GM21825 (cell line): ENCODE data around the gene VSTM2B.

Source experiments
- ATAC-seq: cut with Tn5 transposase; IDR thresholded peaks from one replicate; pipeline ENCODE4 v1.9.1; 2021; ENCODE audit warnings: mild to moderate bottlenecking, moderate library complexity; ENCODE audit not compliant: unreplicated experiment

VSTM2B gene

DNA sequence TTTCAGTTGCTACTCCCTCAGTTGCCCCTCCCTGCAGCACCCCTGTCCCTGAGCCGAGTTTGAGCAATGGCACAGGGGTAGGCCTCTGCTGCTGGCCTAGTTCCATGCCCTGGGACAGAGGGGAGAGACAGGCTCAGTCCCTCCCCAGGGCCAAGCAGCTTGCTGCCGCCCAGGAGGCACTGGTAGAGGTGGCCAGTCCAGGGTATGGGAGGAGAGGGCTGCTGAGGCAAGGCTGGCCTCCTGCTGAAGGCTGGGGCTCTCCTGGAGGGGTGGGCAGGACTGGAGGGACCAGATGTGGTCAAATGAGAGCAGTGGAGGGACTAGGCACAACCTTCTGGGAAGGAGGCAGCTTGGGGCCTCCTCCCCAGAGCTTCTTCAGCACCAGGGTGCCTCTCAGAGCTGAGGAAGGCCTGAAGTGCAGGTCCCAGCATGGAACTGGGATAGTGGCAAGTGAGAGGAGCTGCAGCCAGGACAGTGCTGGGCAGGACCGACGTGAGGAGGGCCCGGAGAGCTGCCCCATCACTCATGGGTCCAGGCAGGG is 29.8 kb upstream of the VSTM2B start:
- ATAC-seq: no peak

DNA sequence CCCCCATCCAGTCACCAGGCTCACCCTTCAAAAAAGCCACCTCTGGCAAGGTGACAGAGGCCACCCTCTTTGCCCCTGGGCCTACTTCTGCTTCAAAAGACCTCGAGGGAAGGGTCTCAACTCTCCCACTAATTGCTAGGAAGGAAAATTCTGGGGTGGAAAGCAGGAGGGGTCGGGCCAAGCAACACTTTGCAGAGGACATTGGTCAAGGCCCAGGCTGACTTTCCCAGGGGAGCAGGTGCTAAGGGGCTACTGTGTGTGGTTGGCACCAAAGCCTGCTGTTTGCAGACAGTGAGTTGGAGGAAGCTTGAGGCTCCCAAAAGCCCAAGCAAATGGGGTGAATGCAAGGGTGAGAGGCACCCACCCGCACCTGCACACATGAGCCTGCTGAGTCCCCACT is 28.6 kb upstream of the VSTM2B start:
- ATAC-seq: no peak

- no peak for ATAC-seq
Measured at GRCh38 chr19:29497686-29498436, 27.9 kb upstream of the VSTM2B start.

DNA sequence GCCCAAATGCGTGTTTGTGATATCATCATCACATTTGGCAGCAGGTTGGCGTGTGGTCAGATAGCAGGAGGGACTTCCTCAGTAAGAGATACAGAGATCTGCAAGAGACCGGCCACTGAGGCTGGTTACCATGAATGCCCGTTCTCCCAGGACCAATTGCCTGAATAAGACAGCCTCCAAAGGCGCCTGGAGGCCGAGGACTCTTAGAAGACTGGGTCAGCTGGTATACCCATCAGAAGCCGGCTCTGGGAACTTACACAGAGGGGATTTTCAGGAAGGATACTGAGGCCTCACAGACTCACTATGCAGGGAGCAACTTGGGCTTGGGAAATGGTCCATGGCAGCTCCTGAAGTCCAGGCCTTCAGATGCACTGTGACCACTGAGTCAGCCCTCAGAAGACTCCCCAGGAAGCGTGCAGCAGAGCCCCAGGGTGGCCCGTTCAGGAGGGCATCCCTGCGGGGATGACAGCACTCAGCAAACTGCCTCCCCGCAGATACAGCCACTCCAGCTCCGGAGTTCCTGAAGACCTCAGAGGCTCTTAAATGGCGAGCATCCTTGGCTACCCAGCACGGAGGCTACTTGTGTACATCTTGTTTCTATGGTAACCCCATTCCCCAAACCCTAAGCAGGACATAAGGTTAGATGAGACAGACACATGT is 26.4 kb upstream of the VSTM2B start:
- no peak for ATAC-seq

DNA sequence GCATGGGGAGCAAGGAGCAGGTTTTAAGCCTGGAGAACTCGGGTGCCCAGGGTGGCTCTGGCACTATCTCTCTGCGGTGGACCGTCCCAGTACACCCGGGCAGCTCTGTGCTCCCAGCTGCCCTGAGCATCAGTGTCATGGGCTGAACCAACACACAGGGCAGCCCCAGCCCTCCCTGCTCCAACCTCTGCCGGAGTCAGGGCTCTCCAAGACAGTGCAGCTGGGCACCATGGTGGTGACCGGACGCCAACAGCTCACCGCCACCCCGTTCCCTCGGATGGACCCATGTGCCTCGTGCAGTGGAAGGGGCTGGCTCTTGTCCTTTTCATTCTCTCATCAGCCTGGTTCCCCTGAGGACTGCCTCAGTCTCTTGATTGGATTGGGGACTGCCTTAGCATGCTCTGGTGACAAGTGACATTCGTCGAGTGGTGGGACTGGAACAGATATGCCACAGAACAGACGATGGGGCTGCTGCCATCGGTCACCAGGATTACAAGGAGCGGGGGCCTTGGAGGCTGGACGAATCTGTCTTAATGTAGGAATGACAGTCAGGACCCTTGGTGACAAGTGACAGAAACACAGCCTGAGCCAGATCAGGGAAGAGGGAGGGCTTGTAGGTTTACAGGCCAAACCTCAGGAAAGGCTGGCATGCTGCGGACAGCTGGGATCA is 25.7 kb upstream of the VSTM2B start:
- ATAC-seq: no peak

GRCh38 chr19:29501816-29502580 is 23.8 kb upstream of the VSTM2B start:
- ATAC-seq: no peak

- ATAC-seq: no peak
Measured at GRCh38 chr19:29502581-29502850, 23.3 kb upstream of the VSTM2B start.

DNA sequence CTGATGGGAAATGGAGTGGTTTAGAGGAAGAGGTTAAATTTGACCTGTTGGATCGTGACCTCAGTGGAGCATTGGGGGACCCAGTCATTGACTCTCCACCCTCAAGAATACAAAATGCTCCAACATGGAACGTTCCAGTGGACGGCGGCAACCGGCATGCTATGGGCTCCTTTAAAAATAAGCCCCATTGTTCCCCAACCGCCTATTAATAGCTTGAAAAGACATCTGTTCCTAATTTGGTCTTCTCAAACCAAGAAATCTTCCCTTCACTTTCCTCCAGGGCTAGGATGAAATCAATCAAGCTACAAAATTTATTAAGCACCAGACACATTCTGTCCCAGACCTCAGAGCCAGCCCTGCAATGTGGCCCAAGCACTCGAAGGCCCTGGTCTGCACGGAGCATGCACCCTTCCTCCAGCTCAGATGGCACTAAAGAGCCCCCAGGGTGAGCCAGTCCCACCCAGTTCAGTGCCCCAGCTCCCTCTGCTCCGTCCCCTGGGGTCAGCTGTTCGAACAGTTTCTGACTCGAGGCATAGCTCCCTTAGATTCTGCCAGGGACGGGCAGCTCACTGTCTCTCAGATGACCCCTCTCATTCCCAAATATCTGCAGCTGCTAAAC is 22.5 kb upstream of the VSTM2B start:
- no peak for ATAC-seq

- ATAC-seq: no peak
Measured at GRCh38 chr19:29503785-29504184, 22.0 kb upstream of the VSTM2B start.

DNA sequence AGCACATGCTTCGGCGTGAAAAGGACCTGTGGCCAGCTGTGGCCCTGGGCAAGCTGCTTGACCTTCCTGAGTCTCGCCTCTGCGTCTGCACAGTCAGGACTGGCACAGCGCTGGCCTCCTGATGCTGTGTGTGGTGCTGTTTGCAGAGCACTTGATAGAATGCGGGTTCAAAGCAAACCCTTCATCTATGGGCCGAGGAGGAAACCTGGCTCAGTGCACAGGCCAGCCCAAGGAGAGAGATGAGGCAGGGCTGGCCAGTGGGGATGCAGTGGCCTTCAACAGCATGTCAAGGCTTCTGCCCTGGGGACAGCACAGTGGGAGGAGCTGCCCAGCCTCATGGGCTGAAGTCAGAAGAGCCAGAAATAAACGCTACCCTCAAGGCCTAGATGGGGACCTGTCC is 21.3 kb upstream of the VSTM2B start:
- ATAC-seq: no peak

- no peak for ATAC-seq
Measured at GRCh38 chr19:29505097-29505824, 20.5 kb upstream of the VSTM2B start.

- ATAC-seq: no peak
Measured at GRCh38 chr19:29506619-29506911, 19.2 kb upstream of the VSTM2B start.

DNA sequence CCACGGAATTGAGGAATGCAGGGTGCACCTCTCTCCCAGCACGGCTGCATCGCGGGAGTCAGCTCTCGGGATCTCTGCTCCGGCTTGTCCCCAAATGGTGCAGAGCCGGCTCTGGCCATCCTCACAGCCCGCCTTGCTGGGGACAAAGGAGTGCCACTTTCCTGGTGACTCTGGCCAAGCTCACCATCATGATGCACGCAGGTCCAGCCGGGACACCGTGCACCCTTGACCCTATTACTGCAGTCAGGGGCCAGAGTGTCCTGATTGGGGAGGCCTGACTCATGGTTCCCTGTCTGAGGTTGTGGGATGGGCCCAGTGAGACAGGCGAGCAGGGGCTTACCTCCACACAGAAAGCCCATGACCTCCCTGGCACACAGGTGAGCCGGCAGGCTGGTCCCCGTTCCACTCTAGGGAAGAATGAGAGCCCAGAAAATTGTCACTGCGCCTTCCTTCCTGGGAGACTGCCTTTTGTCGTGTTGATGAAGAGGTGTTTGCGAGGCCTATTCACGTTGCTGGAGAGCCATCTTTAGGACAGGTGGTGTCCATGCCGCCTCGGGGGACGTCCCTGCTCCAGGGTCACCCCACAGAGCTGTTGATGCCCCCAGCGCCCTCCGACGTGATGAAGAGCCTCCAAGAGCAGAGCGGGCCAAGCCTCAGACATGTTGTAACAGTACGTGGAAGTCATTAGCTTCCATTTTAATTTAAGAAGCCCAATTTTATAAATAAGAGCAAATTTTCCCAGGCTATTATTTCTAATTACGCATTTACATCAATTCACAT is 18.5 kb upstream of the VSTM2B start:
- no peak for ATAC-seq

- ATAC-seq: no peak
Measured at GRCh38 chr19:29508181-29508580, 17.6 kb upstream of the VSTM2B start.

DNA sequence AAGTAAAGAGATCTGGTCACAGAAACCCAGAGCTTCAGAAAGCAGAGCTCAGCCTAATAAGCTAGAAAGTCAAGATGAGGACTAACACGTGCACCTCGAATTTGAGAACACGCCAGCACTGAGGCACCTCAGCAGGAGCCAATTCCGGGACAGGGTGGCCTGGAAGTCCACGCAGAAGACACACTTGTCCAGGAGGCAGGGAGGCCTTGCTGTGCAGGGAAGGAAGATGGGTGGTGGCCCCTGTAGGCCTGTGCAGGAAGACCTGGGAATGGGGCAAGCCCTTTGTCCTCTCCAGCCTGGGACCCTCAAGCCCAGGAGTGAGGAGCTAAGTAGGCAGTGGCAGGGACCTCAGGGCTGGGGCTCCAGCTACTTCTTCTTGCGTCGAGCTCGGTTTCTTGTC is 16.3 kb upstream of the VSTM2B start:
- no peak for ATAC-seq

DNA sequence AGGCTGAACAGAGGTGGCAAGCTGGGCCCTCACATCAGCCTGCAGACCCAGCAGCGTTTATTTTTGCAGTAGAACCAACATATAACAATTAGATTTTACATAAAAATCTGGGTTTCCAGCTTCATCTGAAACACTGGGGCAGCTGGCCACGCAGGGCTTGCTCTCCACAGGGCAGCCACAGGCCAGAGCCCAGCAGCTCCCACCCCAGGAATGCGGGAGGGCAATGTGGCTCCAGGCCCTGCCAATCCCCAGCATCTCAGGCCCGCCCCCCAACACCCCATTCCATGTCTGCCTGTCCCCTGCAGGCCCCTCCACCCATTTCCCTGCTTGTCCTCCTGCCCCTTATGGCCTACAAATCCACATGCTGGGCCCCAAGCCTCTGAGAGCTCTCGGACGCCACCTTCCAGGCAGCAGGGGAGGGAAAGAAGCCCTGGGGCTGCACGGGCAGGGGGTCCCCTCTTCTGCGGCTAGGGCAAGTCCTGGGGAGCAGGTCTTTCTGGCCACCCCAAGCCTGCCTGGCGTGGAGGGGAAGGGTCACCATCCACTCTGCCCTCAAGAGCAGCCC is 15.0 kb upstream of the VSTM2B start:
- no peak for ATAC-seq

DNA sequence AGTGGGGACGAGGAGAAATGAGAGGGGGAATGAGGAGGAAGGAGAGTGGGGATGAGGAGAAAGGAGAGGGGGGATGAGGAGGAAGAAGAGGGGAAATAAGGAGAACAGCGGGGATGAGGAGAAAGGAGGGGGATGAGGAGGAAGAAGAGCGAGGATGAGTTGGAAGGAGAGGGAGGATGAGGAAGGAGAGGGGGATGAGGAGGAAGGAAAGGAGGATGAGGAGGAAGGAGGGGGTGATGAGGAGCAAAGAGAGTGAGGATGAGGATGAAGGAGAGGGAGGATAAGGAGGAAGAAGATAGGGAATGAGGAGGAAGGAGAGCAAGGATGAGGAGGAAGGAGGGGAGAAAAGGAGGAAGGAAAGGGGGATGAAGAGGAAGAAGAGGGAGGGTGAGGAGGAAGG is 14.0 kb upstream of the VSTM2B start:
- ATAC-seq: no peak

DNA sequence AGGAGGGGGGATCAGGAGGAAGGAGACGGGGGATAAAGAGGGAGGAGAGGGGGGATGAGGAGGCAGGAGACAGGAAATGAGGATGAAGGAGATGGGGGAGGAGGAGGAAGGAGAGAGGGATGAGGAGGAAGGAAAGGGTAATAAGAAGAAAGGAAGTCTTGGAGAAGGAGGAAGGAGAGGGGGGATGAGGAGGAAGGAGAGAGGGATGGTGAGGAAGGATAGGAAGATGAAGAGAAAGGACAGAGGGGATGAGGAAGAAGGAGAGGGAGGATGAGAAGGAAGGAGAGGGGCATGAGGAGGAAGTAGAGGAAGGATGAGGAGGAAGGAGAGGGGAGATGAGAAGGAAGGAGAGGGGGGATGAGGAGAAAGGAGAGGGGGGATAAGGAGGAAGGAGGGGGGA is 13.0 kb upstream of the VSTM2B start:
- ATAC-seq: no peak

GRCh38 chr19:29514525-29515232 is 11.1 kb upstream of the VSTM2B start:
- no peak for ATAC-seq
